Hepatocyte (in vitro differentiated cells): Measurements from ENCODE around the gene PGD. TPM values are rescaled to one million over a fixed set of nuclear protein-coding genes. Genes with fewer than 3 reads are reported as not detected.

ENCODE experiments used
- DNase-seq: peaks from one replicate; pipeline ENCODE4 v3.0.0-alpha.2; 2016; ENCODE audit warnings: low spot score
- H2AFZ ChIP-seq: fragments of 200-600 bp; sonication (generic); 2 replicates; pipeline ENCODE4 v1.6.0; 2016; ENCODE audit warnings: antibody characterized with exemption, mild to moderate bottlenecking
- H3K27ac ChIP-seq: fragments of 200-600 bp; sonication (generic); 2 replicates; pipeline ENCODE4 v1.5.1; 2016; ENCODE audit warnings: mild to moderate bottlenecking
- H3K27me3 ChIP-seq: fragments of 200-600 bp; sonication (generic); 2 replicates; pipeline ENCODE4 v1.6.1; 2016
- H3K36me3 ChIP-seq: fragments of 200-600 bp; sonication (generic); replicated peaks from 2 replicates; pipeline ENCODE4 v1.5.1; 2016; ENCODE audit warnings: low read depth; ENCODE audit not compliant: insufficient read depth
- H3K4me1 ChIP-seq: fragments of 200-600 bp; sonication (generic); 2 replicates; pipeline ENCODE4 v1.5.1; 2016; ENCODE audit warnings: mild to moderate bottlenecking, moderate library complexity; ENCODE audit not compliant: insufficient read depth
- H3K4me2 ChIP-seq: fragments of 200-600 bp; sonication (generic); 2 replicates; pipeline ENCODE4 v1.6.0; 2016
- H3K4me3 ChIP-seq: fragments of 200-600 bp; sonication (generic); 2 replicates; pipeline ENCODE4 v1.5.1; 2016; ENCODE audit warnings: mild to moderate bottlenecking
- H3K79me2 ChIP-seq: fragments of 200-600 bp; sonication (generic); 2 replicates; pipeline ENCODE4 v1.6.0; 2017; ENCODE audit warnings: mild to moderate bottlenecking
- H3K9me2 ChIP-seq: fragments of 200-600 bp; sonication (generic); replicated peaks from 2 replicates; pipeline ENCODE4 v1.6.0; 2017; ENCODE audit warnings: mild to moderate bottlenecking; ENCODE audit not compliant: insufficient read depth
- H3K9me3 ChIP-seq: fragments of 200-600 bp; sonication (generic); 2 replicates; pipeline ENCODE4 v1.5.1; 2016; ENCODE audit warnings: low read depth, mild to moderate bottlenecking
- H4K20me1 ChIP-seq: fragments of 200-600 bp; sonication (generic); 2 replicates; pipeline ENCODE4 v1.6.0; 2016; ENCODE audit warnings: mild to moderate bottlenecking; ENCODE audit not compliant: insufficient read depth, poor library complexity, severe bottlenecking
- EZH2 ChIP-seq: fragments of 200-600 bp; sonication (generic); IDR thresholded peaks from 2 replicates; pipeline ENCODE4 v1.6.1; 2016; ENCODE audit warnings: antibody characterized with exemption, mild to moderate bottlenecking, borderline replicate concordance
- EZH2phosphoT487 ChIP-seq: fragments of 200-600 bp; sonication (generic); IDR thresholded peaks from one replicate; pipeline ENCODE4 v1.6.1; 2018; ENCODE audit warnings: antibody characterized with exemption, mild to moderate bottlenecking, low read depth, moderate library complexity; ENCODE audit not compliant: unreplicated experiment, severe bottlenecking
- WGBS: methylation state at CpG from one replicate; pipeline ENCODE4 v1.1.6; 2016; ENCODE audit warnings: low lambda C conversion rate; ENCODE audit errors: missing lambda C conversion rate; 5-methylcytosine and 5-hydroxymethylcytosine counted together
- polyA plus RNA-seq: library from polyadenylated mRNA; unstranded; fragments of >200 nt; fragmentation: Nextera tagmentation; extraction: Ambion mirVana; gene quantifications from 2 replicates; pipeline ENCODE4 v1.2.1, GENCODE V29; 2016
- total RNA-seq: library from RNA; depleted of rRNA; stranded (reverse); fragments of >200 nt; gene quantifications from 2 replicates; pipeline ENCODE4 v1.2.3, GENCODE V29; 2014
- TF ChIP-seq, protein P1 (sequence below): fragments of 200-600 bp; sonication (generic); IDR thresholded peaks from 2 replicates; pipeline ENCODE4 v1.5.1; 2016; ENCODE audit warnings: antibody characterized with exemption, mild to moderate bottlenecking; ENCODE audit not compliant: poor library complexity

PGD gene
- total and polyA plus RNA-seq, 2 experiments from 2014 or later, result 86.8 to 103 TPM

DNA sequence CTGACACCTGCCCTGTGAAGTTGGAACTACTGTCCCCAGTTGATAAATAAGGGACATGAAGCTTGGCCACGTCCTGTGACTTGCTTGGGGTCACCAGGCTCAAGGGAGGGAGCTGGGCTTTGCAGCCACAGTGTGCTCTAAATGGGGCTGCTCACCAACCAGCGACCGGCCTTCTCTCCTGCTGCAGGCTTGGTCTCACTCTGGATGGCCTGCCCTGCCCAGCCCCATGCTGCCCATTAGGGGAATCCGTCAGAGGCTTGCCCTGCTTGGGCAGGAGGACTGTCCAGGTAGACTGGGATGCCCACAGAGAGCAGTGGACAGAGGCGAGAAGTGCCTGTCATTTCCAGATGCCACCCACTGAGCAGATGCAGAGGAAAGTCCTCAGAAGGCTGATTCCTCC is 30.1 kb downstream of the PGD start:
- no peaks in the 10 kb centered on the region for H3K9me2 ChIP-seq
- no peaks in the 10 kb centered on the region for H4K20me1 ChIP-seq
- no peak overlapping the region for H3K27ac ChIP-seq
- peaks cover 16% of the 10 kb centered on the region for H3K79me2 ChIP-seq
- no peak overlapping the region for H3K4me3 ChIP-seq
- no peak overlapping the region for H2AFZ ChIP-seq
- H3K4me1 ChIP-seq, result peaks cover 11% of the 10 kb centered on the region
- no peak for DNase-seq
- TF ChIP-seq EZH2phosphoT487, result no peak
- no peak for TF ChIP-seq EZH2
- TF ChIP-seq, protein P1, sequence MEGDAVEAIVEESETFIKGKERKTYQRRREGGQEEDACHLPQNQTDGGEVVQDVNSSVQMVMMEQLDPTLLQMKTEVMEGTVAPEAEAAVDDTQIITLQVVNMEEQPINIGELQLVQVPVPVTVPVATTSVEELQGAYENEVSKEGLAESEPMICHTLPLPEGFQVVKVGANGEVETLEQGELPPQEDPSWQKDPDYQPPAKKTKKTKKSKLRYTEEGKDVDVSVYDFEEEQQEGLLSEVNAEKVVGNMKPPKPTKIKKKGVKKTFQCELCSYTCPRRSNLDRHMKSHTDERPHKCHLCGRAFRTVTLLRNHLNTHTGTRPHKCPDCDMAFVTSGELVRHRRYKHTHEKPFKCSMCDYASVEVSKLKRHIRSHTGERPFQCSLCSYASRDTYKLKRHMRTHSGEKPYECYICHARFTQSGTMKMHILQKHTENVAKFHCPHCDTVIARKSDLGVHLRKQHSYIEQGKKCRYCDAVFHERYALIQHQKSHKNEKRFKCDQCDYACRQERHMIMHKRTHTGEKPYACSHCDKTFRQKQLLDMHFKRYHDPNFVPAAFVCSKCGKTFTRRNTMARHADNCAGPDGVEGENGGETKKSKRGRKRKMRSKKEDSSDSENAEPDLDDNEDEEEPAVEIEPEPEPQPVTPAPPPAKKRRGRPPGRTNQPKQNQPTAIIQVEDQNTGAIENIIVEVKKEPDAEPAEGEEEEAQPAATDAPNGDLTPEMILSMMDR, result no peak
- no peaks in the 10 kb centered on the region for H3K27me3 ChIP-seq
- no peaks in the 10 kb centered on the region for H3K36me3 ChIP-seq
- H3K9me3 ChIP-seq, result no peaks in the 10 kb centered on the region
- WGBS, result 92% methylated on average over 5 of the region's 5 CpGs
- no peak overlapping the region for H3K4me2 ChIP-seq

- Histone ChIP-seq H3K27ac (no peak overlapping the region), H3K9me3 (no peaks in the 10 kb centered on the region)
- 47% methylated on average over 16 of the region's 16 CpGs for WGBS
These were observed 31.0 kb downstream of the PGD start for GRCh38 chr1:10429868-10430215.

DNA sequence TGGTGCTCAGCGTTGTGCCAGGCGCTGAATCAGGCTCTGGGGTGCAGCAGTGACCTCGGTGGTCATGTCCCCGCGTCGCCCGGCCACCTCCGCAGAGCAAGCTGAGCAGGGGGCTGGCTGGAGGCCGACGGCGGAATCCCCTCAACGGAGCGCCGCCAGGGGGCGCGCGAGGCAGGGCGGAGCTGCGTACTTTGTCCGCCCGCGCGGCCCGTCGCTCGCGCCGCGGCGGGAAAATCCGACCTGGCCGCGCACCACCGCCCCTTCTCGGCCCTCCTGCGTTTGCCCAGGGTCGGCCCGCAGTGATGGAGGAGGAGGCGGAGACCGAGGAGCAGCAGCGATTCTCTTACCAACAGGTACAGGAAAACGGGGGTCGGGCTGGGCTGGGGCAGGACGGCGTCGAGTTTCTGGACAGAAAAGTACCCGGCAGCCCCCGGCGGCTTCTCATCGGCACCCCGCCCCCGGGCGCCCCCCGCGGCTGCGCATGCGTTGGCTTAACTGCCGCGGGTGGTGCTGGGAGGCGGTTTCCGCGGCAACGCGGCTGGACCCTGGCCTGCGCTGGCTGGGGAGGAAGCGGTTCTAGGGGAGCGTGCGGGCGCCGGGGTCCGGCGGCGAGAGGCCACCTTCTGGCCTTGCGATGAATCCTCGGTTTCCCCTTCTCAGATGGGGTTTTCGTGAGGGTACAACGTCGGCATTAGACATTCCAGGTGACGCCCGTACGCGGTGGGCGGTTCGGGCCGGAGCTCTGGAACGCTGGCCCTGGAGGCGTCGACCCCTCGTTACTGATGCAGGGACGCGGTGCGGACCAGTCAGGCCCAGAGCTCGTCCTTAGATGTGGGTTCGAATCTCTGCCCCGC is 31.6 kb downstream of the PGD start, which contains the start of gene CENPS:
CENPS (plus strand) TSS at position 218 of the 854 bp plus-strand sequence; CDS start at position 303, 85 bp downstream.
- no peaks in the 10 kb centered on the region for H3K9me2 ChIP-seq
- H3K36me3 ChIP-seq, result no peaks in the 10 kb centered on the region
- H3K4me3 ChIP-seq, result peak within 1 kb of the TSS; percentile 81
- H3K4me2 ChIP-seq, result peak within 1 kb of the TSS; percentile 93
- DNase-seq, result peak; percentile 95
- peaks cover 11% of the 10 kb centered on the region for H3K4me1 ChIP-seq
- H3K79me2 ChIP-seq, result peaks cover 16% of the 10 kb centered on the region
- H3K27me3 ChIP-seq, result no peaks in the 10 kb centered on the region
- WGBS, result under 1% methylated on average over 57 of the region's 95 CpGs
- H3K9me3 ChIP-seq, result no peaks in the 10 kb centered on the region
- H4K20me1 ChIP-seq, result no peaks in the 10 kb centered on the region
- H3K27ac ChIP-seq, result peak within 1 kb of the TSS; percentile 83
- TF ChIP-seq EZH2 (no peak), EZH2phosphoT487 (no peak)
- TF ChIP-seq, protein P1, result peak; percentile 97
- H2AFZ ChIP-seq, result peak within 1 kb of the TSS; percentile 94

More at GRCh38 chr1:10429868-10430215, 31.0 kb downstream of the PGD start:
- no peak for DNase-seq
- Histone ChIP-seq H3K36me3 (no peaks in the 10 kb centered on the region), H3K9me2 (no peaks in the 10 kb centered on the region), H3K4me3 (peak overlapping the region; percentile 81), H3K27me3 (no peaks in the 10 kb centered on the region), H3K4me2 (peak overlapping the region; percentile 93), H3K4me1 (peaks cover 11% of the 10 kb centered on the region), H3K79me2 (peaks cover 16% of the 10 kb centered on the region), H2AFZ (peak overlapping the region; percentile 73), H4K20me1 (no peaks in the 10 kb centered on the region)
- TF ChIP-seq EZH2 (no peak), EZH2phosphoT487 (no peak)
- TF ChIP-seq, protein P1, result no peak
